H1 (cell line): ENCODE results near the gene IAPP. TPM values are rescaled to one million over a fixed set of nuclear protein-coding genes. Genes with fewer than 3 reads are reported as not detected.

ENCODE experiments used
- CTCF ChIA-PET: fragments of 300-600 bp; sonication (Branson Sonifier 250); formaldehyde crosslinking; loops from one replicate; lab custom pipeline; 2021; ENCODE audit not compliant: partially characterized antibody; lab: Charles Lee
- POLR2A ChIA-PET: fragments of 300-600 bp; sonication (Branson Sonifier 250); formaldehyde crosslinking; loops from one replicate; lab custom pipeline; 2021; ENCODE audit warnings: inconsistent platforms; ENCODE audit not compliant: partially characterized antibody; lab: Charles Lee
- DNase-seq, 2 experiments: peaks; one replicate each; pipeline versions ENCODE4 v3.0.0 to v3.0.0-alpha.2; 2010 to 2022; ENCODE audit warnings: low spot score in 2 of 2, low read depth in 1 of 2, mixed read lengths in 1 of 2
- FAIRE-seq: peaks from 2 replicates; lab custom pipeline; 2011; peaks lifted over from hg19 to GRCh38; lab: Jason Lieb, UNC
- H2AFZ ChIP-seq: 2 replicates; pipeline ENCODE4 v1.8.1; 2012; ENCODE audit warnings: low read length, inconsistent platforms
- H2AK5ac ChIP-seq: 2 replicates; pipeline ENCODE4 v1.6.1; 2013; ENCODE audit warnings: low read depth, low read length
- H2BK120ac ChIP-seq: replicated peaks from 2 replicates; pipeline ENCODE3; 2013; ENCODE audit warnings: low read depth, low read length, inconsistent platforms
- H2BK12ac ChIP-seq: 2 replicates; pipeline ENCODE4 v1.6.1; 2013; ENCODE audit warnings: low read depth, low read length
- H2BK15ac ChIP-seq: 2 replicates; pipeline ENCODE4 v1.6.1; 2013; ENCODE audit warnings: low read length
- H2BK20ac ChIP-seq: 2 replicates; pipeline ENCODE4 v1.6.1; 2013; ENCODE audit warnings: low read length
- H2BK5ac ChIP-seq: 2 replicates; pipeline ENCODE4 v1.6.1; 2013; ENCODE audit warnings: low read depth, low read length
- H3K14ac ChIP-seq: 2 replicates; pipeline ENCODE4 v1.6.1; 2013; ENCODE audit warnings: inconsistent platforms; ENCODE audit not compliant: insufficient read length
- H3K18ac ChIP-seq: 2 replicates; pipeline ENCODE4 v1.6.1; 2013; ENCODE audit warnings: low read length; ENCODE audit errors: extremely low read depth
- H3K23ac ChIP-seq: 2 replicates; pipeline ENCODE4 v1.6.1; 2013; ENCODE audit warnings: inconsistent platforms; ENCODE audit not compliant: insufficient read length
- H3K23me2 ChIP-seq: 2 replicates; pipeline ENCODE4 v1.6.1; 2013; ENCODE audit warnings: low read depth, low read length
- H3K27ac ChIP-seq: 2 replicates; pipeline ENCODE4 v1.6.1; 2011; ENCODE audit warnings: low read depth, low read length, inconsistent platforms
- H3K27me3 ChIP-seq, 4 experiments: replicated peaks in 1 of 4; 1 replicate in 1 of 4; 2 replicates in 3 of 4; pipeline versions ENCODE4 v1.6.1 to v1.8.1; 2011 to 2013; ENCODE audit warnings: low read length in 3 of 4, mild to moderate bottlenecking in 3 of 4, inconsistent platforms in 2 of 4, mixed read lengths in 2 of 4, moderate library complexity in 1 of 4; ENCODE audit not compliant: control insufficient read depth in 3 of 4, insufficient read depth in 3 of 4; ENCODE audit errors: extremely low read depth in 1 of 4
- H3K36me3 ChIP-seq, 4 experiments: 2 replicates each; pipeline versions ENCODE4 v1.6.1 to v1.8.1; 2011 to 2013; ENCODE audit warnings: mild to moderate bottlenecking in 4 of 4, low read length in 3 of 4, moderate library complexity in 2 of 4, control low read depth in 1 of 4, inconsistent platforms in 1 of 4; ENCODE audit not compliant: insufficient read depth in 4 of 4, control insufficient read depth in 2 of 4
- H3K4ac ChIP-seq: replicated peaks from 2 replicates; pipeline ENCODE3; 2013; ENCODE audit warnings: low read length, low read depth, mixed read lengths, inconsistent platforms; ENCODE audit not compliant: insufficient read length
- H3K4me1 ChIP-seq, 4 experiments: replicated peaks in 1 of 4; 1 replicate in 1 of 4; 2 replicates in 3 of 4; pipeline versions ENCODE4 v1.6.1 to v1.8.1; 2011 to 2013; ENCODE audit warnings: low read length in 3 of 4, inconsistent platforms in 2 of 4, mixed read lengths in 1 of 4; ENCODE audit not compliant: insufficient read depth in 4 of 4, control insufficient read depth in 3 of 4
- H3K4me2 ChIP-seq, 2 experiments: 2 replicates each; pipeline versions ENCODE4 v1.6.1 to v1.8.1; 2011 to 2013; ENCODE audit warnings: low read depth in 2 of 2, low read length in 2 of 2, control low read depth in 1 of 2, inconsistent platforms in 1 of 2, mild to moderate bottlenecking in 1 of 2; ENCODE audit not compliant: insufficient read depth in 1 of 2
- H3K4me3 ChIP-seq, 4 experiments: fragments of 200-600, 300-600 bp in 1 of 4; sonication (generic), shearing (Covaris generic), sonication (Bioruptor Twin) in 1 of 4; 2 replicates each; pipeline versions ENCODE4 v1.5.1 to v1.8.1; 2011 to 2016; ENCODE audit warnings: low read length in 4 of 4, low read depth in 3 of 4, control low read depth in 2 of 4, inconsistent platforms in 2 of 4, mild to moderate bottlenecking in 2 of 4, mixed read lengths in 1 of 4, moderate library complexity in 1 of 4; ENCODE audit not compliant: insufficient read depth in 2 of 4; ENCODE audit errors: extremely low read depth in 1 of 4
- H3K56ac ChIP-seq: replicated peaks from 2 replicates; pipeline ENCODE3; 2013; ENCODE audit warnings: low read depth, mild to moderate bottlenecking, mixed read lengths, low read length, inconsistent platforms; ENCODE audit not compliant: insufficient read length
- H3K79me1 ChIP-seq: 2 replicates; pipeline ENCODE4 v1.6.1; 2013; ENCODE audit warnings: low read depth, low read length, control low read depth
- H3K79me2 ChIP-seq, 2 experiments: 2 replicates each; pipeline versions ENCODE4 v1.6.1 to v1.8.1; 2012 to 2013; ENCODE audit warnings: low read length in 2 of 2, mild to moderate bottlenecking in 2 of 2, inconsistent platforms in 1 of 2; ENCODE audit not compliant: insufficient read depth in 2 of 2, control insufficient read depth in 1 of 2
- H3K9ac ChIP-seq, 4 experiments: replicated peaks in 1 of 4; 1 replicate in 1 of 4; 2 replicates in 3 of 4; pipeline versions ENCODE4 v1.6.1 to v1.8.1; 2011 to 2013; ENCODE audit warnings: low read depth in 3 of 4, low read length in 3 of 4, control low read depth in 2 of 4, mild to moderate bottlenecking in 2 of 4, moderate library complexity in 2 of 4, inconsistent platforms in 1 of 4; ENCODE audit errors: extremely low read depth in 1 of 4
- H3K9me3 ChIP-seq, 2 experiments: 2 replicates each; pipeline versions ENCODE4 v1.6.1 to v1.8.1; 2012 to 2013; ENCODE audit warnings: mild to moderate bottlenecking in 2 of 2, moderate library complexity in 2 of 2, control low read depth in 1 of 2, inconsistent platforms in 1 of 2, low read depth in 1 of 2, low read length in 1 of 2, mixed read lengths in 1 of 2; ENCODE audit not compliant: insufficient read depth in 2 of 2
- H4K20me1 ChIP-seq, 2 experiments: replicated peaks in 1 of 2; 2 replicates each; pipeline versions ENCODE3 to v1.8.1; 2011 to 2013; ENCODE audit warnings: inconsistent platforms in 2 of 2, low read length in 2 of 2, mild to moderate bottlenecking in 1 of 2; ENCODE audit not compliant: insufficient read depth in 2 of 2, control insufficient read depth in 1 of 2
- H4K5ac ChIP-seq: 2 replicates; pipeline ENCODE4 v1.6.1; 2013; ENCODE audit warnings: low read length, low read depth, mixed read lengths, inconsistent platforms; ENCODE audit not compliant: insufficient read length
- H4K8ac ChIP-seq: 2 replicates; pipeline ENCODE4 v1.8.0; 2013; ENCODE audit warnings: mild to moderate bottlenecking, moderate library complexity, low read length, inconsistent platforms; ENCODE audit not compliant: insufficient read depth; ENCODE audit errors: extremely low read depth
- H4K91ac ChIP-seq: replicated peaks from 2 replicates; pipeline ENCODE3; 2013; ENCODE audit warnings: low read length, mixed read lengths, inconsistent platforms; ENCODE audit not compliant: insufficient read length
- ASH2L ChIP-seq: fragments of 200-600, 300-600 bp; sonication (generic); IDR thresholded peaks from one replicate; pipeline ENCODE4 v1.7.1; 2017; ENCODE audit warnings: low read length
- CHD2 ChIP-seq: IDR thresholded peaks from 2 replicates; pipeline ENCODE4 v1.6.1; 2012; ENCODE audit warnings: low read length, improper control_type of control experiment
- EGR1 ChIP-seq: IDR thresholded peaks from 2 replicates; pipeline ENCODE4 v1.6.1; 2011; ENCODE audit warnings: low read depth, low read length, borderline replicate concordance
- RAD21 ChIP-seq, 2 experiments: IDR thresholded peaks in 1 of 2; conservative IDR thresholded peaks in 1 of 2; 2 replicates each; pipeline ENCODE4 v1.6.1; 2011; ENCODE audit warnings: low read depth in 2 of 2, low read length in 2 of 2, improper control_type of control experiment in 1 of 2, inconsistent platforms in 1 of 2, mild to moderate bottlenecking in 1 of 2, moderate library complexity in 1 of 2
- RFX5 ChIP-seq: IDR thresholded peaks from 2 replicates; pipeline ENCODE4 v1.6.1; 2011; ENCODE audit warnings: low read depth, low read length, improper control_type of control experiment, borderline replicate concordance
- WGBS, 2 experiments: shearing (Covaris generic) in 1 of 2; methylation state at CpG; one replicate each; pipeline versions ENCODE4 v1.1.6 to v1.1.7; 2013 to 2015; ENCODE audit warnings: low lambda C conversion rate in 2 of 2, mixed read lengths in 2 of 2, inconsistent platforms in 1 of 2, low coverage in 1 of 2, missing lambda C conversion rate in 1 of 2; ENCODE audit not compliant: insufficient replicate concordance in 2 of 2, insufficient coverage in 1 of 2, insufficient read length in 1 of 2; ENCODE audit errors: extremely low coverage in 1 of 2, missing lambda C conversion rate in 1 of 2; 5-methylcytosine and 5-hydroxymethylcytosine counted together
- polyA plus RNA-seq, 7 experiments: library from polyadenylated mRNA; depleted of rRNA in 3 of 7; stranded (reverse) in 5 of 7; unstranded in 2 of 7; fragments of >200 nt in 5 of 7; fragments of 200-250 nt in 2 of 7; gene quantifications; 1 replicate in 5 of 7; 2 replicates in 1 of 7; 4 replicates in 1 of 7; pipeline versions ENCODE4 v1.2.1 to v1.2.3, GENCODE V29; 2011 to 2013; ENCODE audit warnings: missing spikeins in 2 of 7, mixed read lengths in 2 of 7
- total RNA-seq: library from RNA; stranded (reverse); fragmentation: NEBNext Ultra II Directional; extraction: Animal tissue kit (Norgen Biotek cat#: 25700); gene quantifications from 2 replicates; pipeline ENCODE4 v1.2.1, GENCODE V29; 2021

Gene IAPP
- total and polyA plus RNA-seq, 2 of the 8 experiments (the other 6 are each of a cell fraction or from before 2014, with no cell fraction given): not detected

DNA sequence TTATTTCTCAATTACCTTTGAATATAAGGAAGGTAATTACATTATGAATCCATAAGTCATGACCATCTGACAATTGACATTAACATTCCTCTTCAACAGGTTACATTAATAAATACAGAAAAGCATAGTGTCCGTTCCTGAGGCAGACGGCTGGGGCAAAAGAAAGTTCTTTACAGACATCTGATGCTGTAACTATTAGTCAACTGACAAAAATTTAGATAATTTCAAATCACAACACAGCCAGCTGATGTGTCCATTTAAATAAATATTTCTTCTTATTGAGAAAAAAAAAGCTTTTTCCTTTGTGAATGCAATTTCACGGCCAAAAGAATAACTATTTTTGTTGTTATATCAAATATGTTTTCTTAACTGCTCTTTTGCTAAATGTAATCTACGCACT is 55.5 kb downstream of the IAPP start:
- H2BK5ac ChIP-seq: no peak overlapping the region
- no peak overlapping the region for H2AFZ ChIP-seq
- FAIRE-seq (no peak), DNase-seq (no peak)
- no peak overlapping the region for H3K27ac ChIP-seq
- no peak overlapping the region for H2AK5ac ChIP-seq
- TF ChIP-seq ASH2L (no peak), CHD2 (no peak), RAD21 (IDR thresholded peaks at IDR 0.05 in 1 of 2, conservative IDR thresholded peaks at IDR 0.05 in 1 of 2; ENCODE audit: low read depth in 2 of 2, low read length in 2 of 2) (no peak), EGR1 (no peak), RFX5 (no peak)
- no peak overlapping the region for H3K4me3 ChIP-seq
- no peaks in the 10 kb centered on the region for H3K36me3 ChIP-seq
- H3K18ac ChIP-seq: no peak overlapping the region
- H3K23ac ChIP-seq: no peak overlapping the region
- no peak overlapping the region for H2BK120ac ChIP-seq
- no peaks in the 10 kb centered on the region for H3K4me1 ChIP-seq
- no peak overlapping the region for H2BK15ac ChIP-seq
- H3K4ac ChIP-seq: no peak overlapping the region
- ChIA-PET CTCF (no interaction called here), POLR2A (interaction anchor here (0.9 kb wide), 1 partner anchor 9 kb away, joined by 3 read pairs; the partner anchor contains the start of gene PYROXD1)
- H3K23me2 ChIP-seq: no peaks in the 10 kb centered on the region; the same call in 1 of the 2 replicates
- no peak overlapping the region for H2BK20ac ChIP-seq
- H3K27me3 ChIP-seq: no peaks in the 10 kb centered on the region
- no peak overlapping the region for H4K8ac ChIP-seq
- no peak overlapping the region for H4K5ac ChIP-seq
- no peak overlapping the region for H2BK12ac ChIP-seq
- 93% methylated on average over 4 of the region's 4 CpGs; no CpG with 5 or more reads in 1 of the 2 experiments for WGBS, 2 experiments
- no peak overlapping the region for H3K4me2 ChIP-seq
- H3K79me1 ChIP-seq: no peaks in the 10 kb centered on the region
- no peaks in the 10 kb centered on the region for H4K20me1 ChIP-seq
- H3K14ac ChIP-seq: no peak overlapping the region
- H3K79me2 ChIP-seq: no peaks in the 10 kb centered on the region
- H3K9me3 ChIP-seq: no peaks in the 10 kb centered on the region
- no peak overlapping the region for H3K9ac ChIP-seq
- H3K56ac ChIP-seq: no peak overlapping the region
- no peak overlapping the region for H4K91ac ChIP-seq
